Keratinocyte (primary cell): ENCODE results near the gene GAS2. TPM values are rescaled to one million over a fixed set of nuclear protein-coding genes. Genes with fewer than 3 reads are reported as not detected.

ENCODE experiments used
- DNase-seq: peaks from one replicate; pipeline ENCODE4 v3.0.0-alpha.2; 2011; ENCODE audit warnings: low read depth, missing footprints, low spot score
- FAIRE-seq: peaks from 2 replicates; lab custom pipeline; 2011; peaks lifted over from hg19 to GRCh38; lab: Jason Lieb, UNC
- H2AFZ ChIP-seq: 2 replicates; pipeline ENCODE4 v1.6.0; 2012; ENCODE audit warnings: low read length, control low read depth, inconsistent platforms; ENCODE audit not compliant: control insufficient read depth
- H3K27ac ChIP-seq: 2 replicates; pipeline ENCODE4 v1.5.1; 2011; ENCODE audit warnings: low read length; ENCODE audit not compliant: control insufficient read depth, insufficient read depth
- H3K27me3 ChIP-seq: 3 replicates; pipeline ENCODE4 v1.6.0; 2011; ENCODE audit warnings: low read length; ENCODE audit not compliant: control insufficient read depth, insufficient read depth; ENCODE audit errors: extremely low read depth
- H3K36me3 ChIP-seq, 2 experiments: 2 replicates in 1 of 2; 3 replicates in 1 of 2; pipeline ENCODE4 v1.5.1; 2011; ENCODE audit warnings: low read length in 2 of 2, mild to moderate bottlenecking in 1 of 2; ENCODE audit not compliant: control insufficient read depth in 2 of 2, insufficient read depth in 2 of 2; ENCODE audit errors: extremely low read depth in 1 of 2
- H3K4me1 ChIP-seq: 3 replicates; pipeline ENCODE4 v1.5.1; 2011; ENCODE audit warnings: low read length; ENCODE audit not compliant: control insufficient read depth, insufficient read depth; ENCODE audit errors: extremely low read depth
- H3K4me2 ChIP-seq: 3 replicates; pipeline ENCODE4 v1.6.0; 2011; ENCODE audit warnings: low read depth, low read length; ENCODE audit not compliant: control insufficient read depth, insufficient read depth; ENCODE audit errors: extremely low read depth
- H3K4me3 ChIP-seq, 3 experiments: fragments of 200-600 bp in 1 of 3; sonication (generic) in 1 of 3; 2 replicates in 2 of 3; 3 replicates in 1 of 3; pipeline ENCODE4 v1.5.1; 2011 to 2016; ENCODE audit warnings: low read length in 3 of 3, mild to moderate bottlenecking in 3 of 3, control low read depth in 2 of 3, inconsistent platforms in 1 of 3, low read depth in 1 of 3, mixed read lengths in 1 of 3, mixed run types in 1 of 3, moderate library complexity in 1 of 3; ENCODE audit not compliant: control insufficient read depth in 2 of 3, insufficient read depth in 2 of 3; ENCODE audit errors: extremely low read depth in 1 of 3
- H3K79me2 ChIP-seq: 2 replicates; pipeline ENCODE4 v1.6.0; 2012; ENCODE audit warnings: low read length; ENCODE audit not compliant: control insufficient read depth, insufficient read depth
- H3K9ac ChIP-seq: 3 replicates; pipeline ENCODE4 v1.6.0; 2011; ENCODE audit warnings: low read length; ENCODE audit not compliant: control insufficient read depth, insufficient read depth; ENCODE audit errors: extremely low read depth
- H3K9me1 ChIP-seq: 3 replicates; pipeline ENCODE4 v1.6.0; 2011; ENCODE audit warnings: low read length; ENCODE audit not compliant: control insufficient read depth, insufficient read depth; ENCODE audit errors: extremely low read depth
- H3K9me3 ChIP-seq: 2 replicates; pipeline ENCODE4 v1.5.1; 2012; ENCODE audit warnings: low read depth, low read length; ENCODE audit not compliant: control insufficient read depth
- H4K20me1 ChIP-seq: 3 replicates; pipeline ENCODE4 v1.6.0; 2011; ENCODE audit warnings: low read length; ENCODE audit not compliant: control insufficient read depth, insufficient read depth; ENCODE audit errors: extremely low read depth
- EZH2 ChIP-seq: IDR thresholded peaks from one replicate; pipeline ENCODE4 v1.6.1; 2012; ENCODE audit warnings: inconsistent platforms, mild to moderate bottlenecking, low read length, moderate library complexity
- dilution Hi-C: fragments of 300-500 bp; cut with MboI; formaldehyde crosslinking; loops from one replicate; pipeline ENCODE4 v1.7.0; 2020; ENCODE audit warnings: low sequenced_read_pairs; ENCODE audit not compliant: extremely low pct_ligation_motif_present
- polyA plus RNA-seq, 5 experiments: library from polyadenylated mRNA; depleted of rRNA in 3 of 5; stranded (reverse) in 3 of 5; stranded (forward) in 1 of 5; unstranded in 1 of 5; fragments of >200 nt; gene quantifications; 1 replicate in 1 of 5; 2 replicates in 3 of 5; 3 replicates in 1 of 5; pipeline versions ENCODE4 v1.2.1 to v1.2.3, GENCODE V29; 2011 to 2012; ENCODE audit warnings: missing spikeins in 2 of 5, low read depth in 1 of 5, low replicate concordance in 1 of 5
- TF ChIP-seq, protein P1 (sequence below), 3 experiments: IDR thresholded peaks in 1 of 3; conservative IDR thresholded peaks in 1 of 3; optimal IDR thresholded peaks in 1 of 3; 2 replicates in 2 of 3; 3 replicates in 1 of 3; pipeline versions ENCODE3 to v1.5.1; 2011; ENCODE audit warnings: low read length in 3 of 3, mild to moderate bottlenecking in 3 of 3, moderate library complexity in 2 of 3, control low read depth in 1 of 3, inconsistent platforms in 1 of 3; ENCODE audit not compliant: insufficient read depth in 2 of 3; ENCODE audit errors: extremely low read depth in 1 of 3

The GAS2 gene
- polyA plus RNA-seq, 1 donor (not counting 4 experiments of a cell fraction or from before 2014, with no cell fraction given) = 0.62 TPM

GRCh38 chr11:22681281-22681812 is 14.9 kb downstream of the GAS2 start:
- no peaks in the 10 kb centered on the region for H3K4me1 ChIP-seq
- DNase-seq = no peak
- no peak overlapping the region for H3K9ac ChIP-seq
- no peaks in the 10 kb centered on the region for H3K36me3 ChIP-seq
- H2AFZ ChIP-seq = no peak overlapping the region
- H3K79me2 ChIP-seq = no peaks in the 10 kb centered on the region
- H3K4me3 ChIP-seq = no peak overlapping the region
- H3K4me2 ChIP-seq = no peak overlapping the region
- no peaks in the 10 kb centered on the region for H3K9me3 ChIP-seq
- H4K20me1 ChIP-seq = no peaks in the 10 kb centered on the region
- dilution Hi-C loops = loop anchor here (25.0 kb wide), 1 partner anchor 106 kb away; no protein-coding TSS in a partner anchor
- TF ChIP-seq, protein P1, sequence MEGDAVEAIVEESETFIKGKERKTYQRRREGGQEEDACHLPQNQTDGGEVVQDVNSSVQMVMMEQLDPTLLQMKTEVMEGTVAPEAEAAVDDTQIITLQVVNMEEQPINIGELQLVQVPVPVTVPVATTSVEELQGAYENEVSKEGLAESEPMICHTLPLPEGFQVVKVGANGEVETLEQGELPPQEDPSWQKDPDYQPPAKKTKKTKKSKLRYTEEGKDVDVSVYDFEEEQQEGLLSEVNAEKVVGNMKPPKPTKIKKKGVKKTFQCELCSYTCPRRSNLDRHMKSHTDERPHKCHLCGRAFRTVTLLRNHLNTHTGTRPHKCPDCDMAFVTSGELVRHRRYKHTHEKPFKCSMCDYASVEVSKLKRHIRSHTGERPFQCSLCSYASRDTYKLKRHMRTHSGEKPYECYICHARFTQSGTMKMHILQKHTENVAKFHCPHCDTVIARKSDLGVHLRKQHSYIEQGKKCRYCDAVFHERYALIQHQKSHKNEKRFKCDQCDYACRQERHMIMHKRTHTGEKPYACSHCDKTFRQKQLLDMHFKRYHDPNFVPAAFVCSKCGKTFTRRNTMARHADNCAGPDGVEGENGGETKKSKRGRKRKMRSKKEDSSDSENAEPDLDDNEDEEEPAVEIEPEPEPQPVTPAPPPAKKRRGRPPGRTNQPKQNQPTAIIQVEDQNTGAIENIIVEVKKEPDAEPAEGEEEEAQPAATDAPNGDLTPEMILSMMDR (optimal IDR thresholded peaks at IDR 0.05 in 1 of 3, IDR thresholded peaks at IDR 0.05 in 1 of 3, conservative IDR thresholded peaks at IDR 0.05 in 1 of 3; ENCODE audit: extremely low read depth in 1 of 3, insufficient read depth in 2 of 3, low read length in 3 of 3) = no peak
- no peak for TF ChIP-seq EZH2
- no peak for FAIRE-seq
- no peaks in the 10 kb centered on the region for H3K27me3 ChIP-seq
- no peaks in the 10 kb centered on the region for H3K9me1 ChIP-seq
- no peak overlapping the region for H3K27ac ChIP-seq

GRCh38 chr11:22684082-22684481 is 17.7 kb downstream of the GAS2 start:
- Histone ChIP-seq H3K4me1 (no peaks in the 10 kb centered on the region), H3K4me2 (no peak overlapping the region), H3K9me3 (no peaks in the 10 kb centered on the region), H3K4me3 (no peak overlapping the region), H3K9me1 (no peaks in the 10 kb centered on the region), H3K79me2 (no peaks in the 10 kb centered on the region), H3K27ac (no peak overlapping the region), H4K20me1 (no peaks in the 10 kb centered on the region), H3K9ac (no peak overlapping the region), H3K36me3 (no peaks in the 10 kb centered on the region), H2AFZ (no peak overlapping the region), H3K27me3 (no peaks in the 10 kb centered on the region)
- dilution Hi-C loops = loop anchor here (25.0 kb wide), 1 partner anchor 103 kb away; no protein-coding TSS in a partner anchor
- TF ChIP-seq EZH2 = no peak
- TF ChIP-seq, protein P1 (optimal IDR thresholded peaks at IDR 0.05 in 1 of 3, IDR thresholded peaks at IDR 0.05 in 1 of 3, conservative IDR thresholded peaks at IDR 0.05 in 1 of 3; ENCODE audit: extremely low read depth in 1 of 3, insufficient read depth in 2 of 3, low read length in 3 of 3) = no peak
- no peak for DNase-seq
- no peak for FAIRE-seq
